Trophoblast cell (in vitro differentiated cells and primary cell): ENCODE data around the gene PIP5K1B.
"Not testable (repeated sequence)": the region's sequence is repeated elsewhere in the genome, so short reads cannot be mapped to it uniquely, and the experiment has no call there.

Experiments
- DNase-seq, 2 donors: peaks; one replicate each; pipeline ENCODE4 v3.0.0-alpha.2; 2016
- H2AFZ ChIP-seq: 2 replicates; pipeline ENCODE4 v1.6.1; 2013; ENCODE audit warnings: low read length, moderate library complexity, mild to moderate bottlenecking; ENCODE audit not compliant: insufficient read depth, poor library complexity
- H2AK5ac ChIP-seq: 2 replicates; pipeline ENCODE4 v1.6.1; 2013; ENCODE audit warnings: mild to moderate bottlenecking, low read length
- H2BK120ac ChIP-seq: 2 replicates; pipeline ENCODE4 v1.6.1; 2013; ENCODE audit warnings: low read length, mild to moderate bottlenecking, moderate library complexity; ENCODE audit not compliant: insufficient read depth, poor library complexity
- H2BK12ac ChIP-seq: 2 replicates; pipeline ENCODE4 v1.6.1; 2013; ENCODE audit warnings: mild to moderate bottlenecking, low read length, moderate library complexity
- H2BK5ac ChIP-seq: 2 replicates; pipeline ENCODE4 v1.6.1; 2013; ENCODE audit warnings: low read length, low read depth, moderate library complexity, mild to moderate bottlenecking; ENCODE audit not compliant: poor library complexity
- H3K14ac ChIP-seq: 2 replicates; pipeline ENCODE4 v1.6.1; 2013; ENCODE audit warnings: mild to moderate bottlenecking, low read length
- H3K18ac ChIP-seq: 2 replicates; pipeline ENCODE4 v1.6.1; 2013; ENCODE audit warnings: mild to moderate bottlenecking, low read length
- H3K23ac ChIP-seq: 2 replicates; pipeline ENCODE4 v1.6.1; 2013; ENCODE audit warnings: low read length
- H3K27ac ChIP-seq: 2 replicates; pipeline ENCODE4 v1.5.1; 2013; ENCODE audit warnings: low read depth, mild to moderate bottlenecking, inconsistent platforms, low read length, moderate library complexity
- H3K27me3 ChIP-seq: 2 replicates; pipeline ENCODE4 v1.6.1; 2013; ENCODE audit warnings: inconsistent platforms, mild to moderate bottlenecking, low read length, moderate library complexity; ENCODE audit not compliant: insufficient read depth
- H3K36me3 ChIP-seq, 2 experiments: 1 replicate in 1 of 2; 2 replicates in 1 of 2; pipeline ENCODE4 v1.6.1; 2013; ENCODE audit warnings: low read length in 2 of 2, mild to moderate bottlenecking in 2 of 2, moderate library complexity in 1 of 2; ENCODE audit not compliant: insufficient read depth in 2 of 2, control insufficient read depth in 1 of 2
- H3K4ac ChIP-seq: 2 replicates; pipeline ENCODE4 v1.6.1; 2013; ENCODE audit warnings: low read depth, mild to moderate bottlenecking, low read length, moderate library complexity
- H3K4me1 ChIP-seq, 2 experiments: 1 replicate in 1 of 2; 2 replicates in 1 of 2; pipeline ENCODE4 v1.6.1; 2013; ENCODE audit warnings: low read length in 2 of 2, mild to moderate bottlenecking in 2 of 2, moderate library complexity in 1 of 2; ENCODE audit not compliant: insufficient read depth in 2 of 2, control insufficient read depth in 1 of 2
- H3K4me2 ChIP-seq: 2 replicates; pipeline ENCODE4 v1.6.1; 2013; ENCODE audit warnings: inconsistent platforms, mild to moderate bottlenecking, low read length, moderate library complexity
- H3K4me3 ChIP-seq: 2 replicates; pipeline ENCODE4 v1.5.1; 2013; ENCODE audit warnings: mild to moderate bottlenecking, low read depth, low read length, inconsistent platforms
- H3K79me1 ChIP-seq: one replicate; pipeline ENCODE4 v1.6.1; 2013; ENCODE audit warnings: low read length
- H3K79me2 ChIP-seq: 2 replicates; pipeline ENCODE4 v1.6.1; 2013; ENCODE audit warnings: low read length, mild to moderate bottlenecking; ENCODE audit not compliant: control insufficient read depth, insufficient read depth, poor library complexity
- H3K9ac ChIP-seq: 2 replicates; pipeline ENCODE4 v1.6.1; 2013; ENCODE audit warnings: mild to moderate bottlenecking, low read length
- H3K9me3 ChIP-seq: 2 replicates; pipeline ENCODE4 v1.6.1; 2013; ENCODE audit warnings: low read depth, mild to moderate bottlenecking, control low read depth, inconsistent platforms, low read length; ENCODE audit not compliant: insufficient read depth
- H4K12ac ChIP-seq: 2 replicates; pipeline ENCODE4 v1.6.1; 2013; ENCODE audit warnings: low read depth, mild to moderate bottlenecking, low read length, moderate library complexity
- H4K8ac ChIP-seq: 2 replicates; pipeline ENCODE4 v1.6.1; 2013; ENCODE audit warnings: low read depth, mild to moderate bottlenecking, low read length, moderate library complexity
- H4K91ac ChIP-seq: one replicate; pipeline ENCODE4 v1.6.1; 2013; ENCODE audit warnings: low read depth, mild to moderate bottlenecking, low read length, moderate library complexity
- WGBS: extraction: QIAGEN DNeasy Blood & Tissue Kit; methylation state at CpG from one replicate; pipeline ENCODE4 v1.1.7; 2013; ENCODE audit warnings: missing lambda C conversion rate; ENCODE audit not compliant: insufficient read length, insufficient coverage; ENCODE audit errors: extremely low coverage; 5-methylcytosine and 5-hydroxymethylcytosine counted together

Gene PIP5K1B

GRCh38 chr9:69050936-69051335 is 345.9 kb downstream of the PIP5K1B start:
- WGBS, result no CpG with 5 or more reads among the region's 12 CpGs
- not testable (repeated sequence) for H3K79me2 ChIP-seq, H3K36me3 ChIP-seq, H3K23ac ChIP-seq, DNase-seq, H3K18ac ChIP-seq, H3K27me3 ChIP-seq, H4K91ac ChIP-seq, H2BK120ac ChIP-seq, H4K8ac ChIP-seq, H3K79me1 ChIP-seq, H3K4me3 ChIP-seq, H3K4me1 ChIP-seq, H4K12ac ChIP-seq, H2BK12ac ChIP-seq, H3K9me3 ChIP-seq, H3K27ac ChIP-seq, H2BK5ac ChIP-seq, H2AFZ ChIP-seq, H3K9ac ChIP-seq, H3K4me2 ChIP-seq, H3K4ac ChIP-seq, H3K14ac ChIP-seq, H2AK5ac ChIP-seq

GRCh38 chr9:69054989-69055388 is 349.9 kb downstream of the PIP5K1B start:
- no peak for DNase-seq
- Histone ChIP-seq H2AFZ (no peak overlapping the region), H2AK5ac (no peak overlapping the region), H3K27me3 (no peaks in the 10 kb centered on the region), H3K36me3 (peaks cover 0 to 4% of the 10 kb centered on the region in 2 experiments), H3K4me1 (no peaks in the 10 kb centered on the region), H3K79me1 (no peaks in the 10 kb centered on the region), H3K18ac (no peak overlapping the region), H2BK5ac (no peak overlapping the region), H2BK12ac (no peak overlapping the region), H3K14ac (no peak overlapping the region), H3K4me3 (no peak overlapping the region), H3K4me2 (no peak overlapping the region), H2BK120ac (no peak overlapping the region), H4K8ac (no peak overlapping the region), H3K23ac (no peak overlapping the region), H4K12ac (no peak overlapping the region), H3K27ac (no peak overlapping the region), H4K91ac (no peak overlapping the region), H3K79me2 (no peaks in the 10 kb centered on the region), H3K9ac (no peak overlapping the region), H3K9me3 (no peaks in the 10 kb centered on the region), H3K4ac (no peak overlapping the region)
- WGBS, result no CpG with 5 or more reads among the region's 1 CpG

- H4K8ac ChIP-seq, result no peak overlapping the region
- no peak overlapping the region for H3K27ac ChIP-seq
- no peak overlapping the region for H2BK5ac ChIP-seq
- no peak overlapping the region for H3K4me3 ChIP-seq
- no peaks in the 10 kb centered on the region for H3K9me3 ChIP-seq
- peaks cover 0 to 4% of the 10 kb centered on the region in 2 experiments for H3K36me3 ChIP-seq
- no peaks in the 10 kb centered on the region for H3K4me1 ChIP-seq
- DNase-seq, result no peak
- H3K4me2 ChIP-seq, result no peak overlapping the region
- H3K23ac ChIP-seq, result no peak overlapping the region
- no peak overlapping the region for H2AFZ ChIP-seq
- H3K79me2 ChIP-seq, result no peaks in the 10 kb centered on the region
- H3K14ac ChIP-seq, result no peak overlapping the region
- peak overlapping the region; percentile 23 for H3K9ac ChIP-seq
- H4K12ac ChIP-seq, result no peak overlapping the region
- H2BK12ac ChIP-seq, result no peak overlapping the region
- no peak overlapping the region for H2AK5ac ChIP-seq
- WGBS, result no CpG with 5 or more reads among the region's 4 CpGs
- H3K4ac ChIP-seq, result no peak overlapping the region
- H3K27me3 ChIP-seq, result no peaks in the 10 kb centered on the region
- no peak overlapping the region for H3K18ac ChIP-seq
- no peaks in the 10 kb centered on the region for H3K79me1 ChIP-seq
- H4K91ac ChIP-seq, result no peak overlapping the region
- no peak overlapping the region for H2BK120ac ChIP-seq
Measured at GRCh38 chr9:69056191-69056815, 351.3 kb downstream of the PIP5K1B start.

- no peak overlapping the region for H3K9ac ChIP-seq
- no peak overlapping the region for H2AK5ac ChIP-seq
- H3K4me1 ChIP-seq, result no peaks in the 10 kb centered on the region
- no peak overlapping the region for H2BK12ac ChIP-seq
- no peak overlapping the region for H3K4me3 ChIP-seq
- no peaks in the 10 kb centered on the region for H3K79me2 ChIP-seq
- H4K12ac ChIP-seq, result no peak overlapping the region
- no peak overlapping the region for H3K23ac ChIP-seq
- peaks cover 0 to 4% of the 10 kb centered on the region in 2 experiments for H3K36me3 ChIP-seq
- H4K91ac ChIP-seq, result no peak overlapping the region
- H3K18ac ChIP-seq, result no peak overlapping the region
- WGBS, result no CpG with 5 or more reads among the region's 2 CpGs
- H3K9me3 ChIP-seq, result no peaks in the 10 kb centered on the region
- no peak for DNase-seq
- H3K4me2 ChIP-seq, result no peak overlapping the region
- no peak overlapping the region for H3K4ac ChIP-seq
- no peaks in the 10 kb centered on the region for H3K79me1 ChIP-seq
- no peak overlapping the region for H3K27ac ChIP-seq
- no peak overlapping the region for H2BK5ac ChIP-seq
- no peak overlapping the region for H3K14ac ChIP-seq
- no peaks in the 10 kb centered on the region for H3K27me3 ChIP-seq
- no peak overlapping the region for H2BK120ac ChIP-seq
- H2AFZ ChIP-seq, result no peak overlapping the region
- no peak overlapping the region for H4K8ac ChIP-seq
Measured at GRCh38 chr9:69058101-69058500, 353.1 kb downstream of the PIP5K1B start.
